GM12801 (cell line): ENCODE measurements around the gene ARHGDIA.

Experiments used
- TF ChIP-seq, protein P1 (sequence below): IDR thresholded peaks from one replicate; pipeline ENCODE4 v1.5.1; 2011; ENCODE audit warnings: control low read depth; ENCODE audit not compliant: insufficient read length; ENCODE audit errors: extremely low read depth

ARHGDIA gene

DNA sequence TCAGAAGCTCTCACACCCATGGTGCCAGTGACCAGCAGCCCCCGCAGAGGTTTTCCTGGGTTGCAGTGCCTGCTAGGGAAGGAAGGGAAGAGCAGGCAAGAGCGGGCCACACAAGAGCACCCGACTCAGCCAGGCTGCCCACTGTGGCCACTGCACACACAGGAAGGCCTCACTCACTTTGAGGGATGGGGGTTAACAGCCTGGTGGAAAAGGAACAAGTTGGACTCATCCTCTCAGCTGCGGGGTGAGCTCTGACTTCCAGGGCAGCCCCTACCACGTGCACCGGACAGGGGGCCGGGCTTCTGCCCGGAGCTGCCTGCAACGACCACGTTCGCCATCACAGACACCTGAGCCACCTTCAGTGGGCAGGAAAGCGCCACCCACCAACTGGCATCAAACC is 18.9 kb downstream of the ARHGDIA start:
- TF ChIP-seq, protein P1, sequence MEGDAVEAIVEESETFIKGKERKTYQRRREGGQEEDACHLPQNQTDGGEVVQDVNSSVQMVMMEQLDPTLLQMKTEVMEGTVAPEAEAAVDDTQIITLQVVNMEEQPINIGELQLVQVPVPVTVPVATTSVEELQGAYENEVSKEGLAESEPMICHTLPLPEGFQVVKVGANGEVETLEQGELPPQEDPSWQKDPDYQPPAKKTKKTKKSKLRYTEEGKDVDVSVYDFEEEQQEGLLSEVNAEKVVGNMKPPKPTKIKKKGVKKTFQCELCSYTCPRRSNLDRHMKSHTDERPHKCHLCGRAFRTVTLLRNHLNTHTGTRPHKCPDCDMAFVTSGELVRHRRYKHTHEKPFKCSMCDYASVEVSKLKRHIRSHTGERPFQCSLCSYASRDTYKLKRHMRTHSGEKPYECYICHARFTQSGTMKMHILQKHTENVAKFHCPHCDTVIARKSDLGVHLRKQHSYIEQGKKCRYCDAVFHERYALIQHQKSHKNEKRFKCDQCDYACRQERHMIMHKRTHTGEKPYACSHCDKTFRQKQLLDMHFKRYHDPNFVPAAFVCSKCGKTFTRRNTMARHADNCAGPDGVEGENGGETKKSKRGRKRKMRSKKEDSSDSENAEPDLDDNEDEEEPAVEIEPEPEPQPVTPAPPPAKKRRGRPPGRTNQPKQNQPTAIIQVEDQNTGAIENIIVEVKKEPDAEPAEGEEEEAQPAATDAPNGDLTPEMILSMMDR, result no peak

DNA sequence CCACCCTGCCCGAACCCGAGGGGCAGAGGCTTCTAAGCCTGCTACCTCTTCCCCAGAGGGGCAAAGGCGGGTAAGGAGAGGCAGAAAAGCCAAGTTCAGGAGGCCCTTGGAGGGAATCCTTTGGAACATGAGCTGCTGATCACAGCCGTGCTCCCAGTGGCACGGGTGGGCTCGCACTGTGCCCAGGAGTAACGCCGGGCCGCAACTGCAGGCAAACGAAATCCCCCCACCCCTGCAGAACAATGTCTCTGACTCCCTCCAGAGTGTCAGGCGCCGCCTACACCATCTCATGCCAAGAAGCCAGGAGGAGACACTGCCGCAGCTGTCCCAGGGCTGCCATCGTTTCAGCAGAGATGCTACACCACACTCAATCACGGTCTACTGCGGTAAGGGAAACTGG is 19.7 kb downstream of the ARHGDIA start:
- TF ChIP-seq, protein P1, result no peak

DNA sequence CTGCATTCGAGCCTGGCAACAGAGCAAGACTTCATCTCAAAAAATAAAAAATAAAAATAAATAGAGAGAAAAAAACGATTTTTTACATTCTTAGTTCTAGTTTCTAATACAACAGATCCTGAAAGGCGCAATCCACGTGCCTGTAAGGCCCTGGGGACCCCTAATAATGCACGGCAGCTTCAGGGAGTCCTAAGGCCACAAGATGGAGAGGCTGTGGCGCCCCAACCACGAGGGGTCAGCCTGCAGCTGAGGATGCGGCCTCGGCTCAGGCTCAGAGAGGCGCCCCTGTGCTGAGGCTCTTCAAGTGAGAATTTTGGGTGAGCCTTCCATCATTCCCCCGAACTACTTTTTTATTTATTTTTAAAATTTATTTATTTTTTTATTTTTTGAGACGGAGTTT is 21.7 kb downstream of the ARHGDIA start:
- TF ChIP-seq, protein P1, result no peak

GRCh38 chr17:81846743-81847689 is 24.1 kb downstream of the ARHGDIA start:
- TF ChIP-seq, protein P1, result no peak

DNA sequence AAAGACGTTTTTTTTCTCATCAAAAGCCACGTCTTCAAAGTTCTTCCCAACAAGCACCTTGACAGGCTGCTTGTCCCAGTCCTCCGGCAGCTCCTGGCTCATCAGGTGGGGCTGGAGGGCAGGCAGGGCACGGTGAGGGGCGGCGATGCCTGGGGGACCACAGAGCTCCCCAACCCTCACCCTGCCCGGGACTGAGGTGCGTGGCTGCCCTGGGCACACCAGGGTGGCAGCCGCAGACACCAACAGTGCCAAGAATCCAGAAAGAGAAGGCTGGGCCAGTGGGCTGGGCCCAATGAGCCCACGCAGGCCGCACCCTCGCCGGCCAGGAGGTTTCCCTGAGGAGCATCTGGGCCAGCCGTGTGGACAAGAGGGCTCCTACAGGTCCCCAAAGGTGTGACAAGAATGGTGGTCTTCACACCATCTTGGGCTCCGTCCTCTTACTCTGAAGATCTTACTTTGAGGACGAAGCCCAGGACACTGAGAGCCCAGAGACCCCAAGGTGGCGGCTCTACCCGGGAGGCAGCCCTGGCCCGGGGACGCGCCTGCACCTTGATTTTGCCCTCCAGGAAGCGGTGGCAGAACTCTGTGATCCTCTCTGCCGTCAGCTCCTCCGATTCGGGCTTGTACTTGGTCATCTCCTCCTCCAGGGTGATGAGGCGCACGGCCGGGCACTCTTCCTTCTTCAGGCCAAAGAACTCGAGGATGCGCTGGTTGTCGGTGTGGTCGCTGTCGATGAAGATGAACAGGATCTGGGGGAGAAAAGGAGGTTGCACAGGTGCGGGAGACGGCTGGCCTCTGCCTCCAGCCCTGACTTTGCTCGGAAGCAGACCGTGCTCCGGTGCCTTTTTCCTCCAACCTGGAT is 25.0 kb downstream of the ARHGDIA start:
- TF ChIP-seq, protein P1, result no peak

DNA sequence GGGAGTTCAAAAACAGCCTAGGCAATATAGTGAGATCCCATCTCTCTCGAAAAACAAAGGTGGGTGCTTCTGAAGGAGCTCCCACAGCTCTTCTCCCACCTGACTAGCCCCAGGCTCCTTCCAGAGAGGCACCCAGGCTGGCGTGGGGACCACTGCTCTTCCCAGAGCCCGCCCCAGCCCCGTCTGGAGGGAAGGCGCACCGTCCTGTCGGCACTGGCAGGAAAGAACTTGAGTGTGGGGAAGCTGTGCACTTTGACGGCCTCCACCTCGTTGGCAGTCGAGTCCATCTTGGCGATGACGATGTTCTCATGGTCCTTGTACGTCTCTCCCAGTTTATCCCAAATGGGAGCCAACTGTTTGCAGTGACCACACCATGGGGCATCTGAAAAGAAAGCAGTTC is 25.8 kb downstream of the ARHGDIA start:
- TF ChIP-seq, protein P1, result no peak

DNA sequence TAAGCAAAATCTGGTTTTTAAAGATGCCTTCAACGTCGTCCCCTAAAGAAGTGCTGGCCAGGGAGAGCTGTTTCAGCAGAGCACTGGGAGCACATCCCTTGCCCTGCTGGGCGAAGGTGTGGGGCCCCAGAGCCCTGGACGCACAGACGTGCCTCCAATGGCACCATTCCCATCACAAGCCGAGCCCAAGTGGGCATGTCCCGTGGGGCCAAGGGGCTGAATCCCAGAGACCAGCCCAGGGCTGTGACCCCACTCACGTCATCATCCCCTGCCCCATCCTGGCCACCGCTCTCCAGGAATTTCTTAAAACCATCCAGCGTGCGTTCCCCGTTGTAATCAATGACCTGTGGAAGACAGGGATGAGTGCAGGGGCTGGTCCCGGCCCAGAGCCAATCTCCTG is 26.2 kb downstream of the ARHGDIA start:
- TF ChIP-seq, protein P1, result no peak
